ENCODE data around the gene TPRG1L. TPM values are rescaled to one million over a fixed set of nuclear protein-coding genes. Genes with fewer than 3 reads are reported as not detected.

The TPRG1L gene
- total RNA-seq, 1 donor from 2014 or later: 47.5 TPM

DNA sequence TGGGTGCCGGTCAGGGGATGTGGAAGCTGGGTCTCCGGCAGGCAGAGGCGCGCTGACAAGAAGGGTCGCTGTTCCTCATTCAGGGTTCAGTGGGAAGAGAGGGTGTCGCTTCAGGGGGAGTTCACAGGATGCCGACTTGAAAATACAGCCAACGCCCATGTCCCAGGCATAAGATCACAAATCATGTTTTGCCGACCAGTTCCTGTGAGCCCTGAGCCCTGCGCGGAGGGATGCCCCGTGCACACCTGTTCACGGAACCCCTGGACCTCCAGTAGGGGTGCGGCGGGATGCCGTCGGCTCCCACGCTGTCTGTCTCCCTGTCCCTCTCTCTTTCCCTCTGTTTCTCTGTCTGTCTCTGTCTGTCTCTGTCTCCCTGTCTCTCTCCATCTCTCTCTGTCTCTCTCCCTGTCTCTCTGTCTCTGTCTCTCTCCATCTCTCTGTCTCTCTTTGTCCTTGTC, 54.3 kb downstream of the TPRG1L start:
- Histone ChIP-seq H3K4me1 (peaks cover 5% of the 10 kb centered on the region), H3K27me3 (no peaks in the 10 kb centered on the region), H3K9me3 (no peaks in the 10 kb centered on the region), H3K36me3 (no peaks in the 10 kb centered on the region), H3K4me3 (no peak overlapping the region), H3K27ac (no peak overlapping the region)
- TF ChIP-seq, protein P1, sequence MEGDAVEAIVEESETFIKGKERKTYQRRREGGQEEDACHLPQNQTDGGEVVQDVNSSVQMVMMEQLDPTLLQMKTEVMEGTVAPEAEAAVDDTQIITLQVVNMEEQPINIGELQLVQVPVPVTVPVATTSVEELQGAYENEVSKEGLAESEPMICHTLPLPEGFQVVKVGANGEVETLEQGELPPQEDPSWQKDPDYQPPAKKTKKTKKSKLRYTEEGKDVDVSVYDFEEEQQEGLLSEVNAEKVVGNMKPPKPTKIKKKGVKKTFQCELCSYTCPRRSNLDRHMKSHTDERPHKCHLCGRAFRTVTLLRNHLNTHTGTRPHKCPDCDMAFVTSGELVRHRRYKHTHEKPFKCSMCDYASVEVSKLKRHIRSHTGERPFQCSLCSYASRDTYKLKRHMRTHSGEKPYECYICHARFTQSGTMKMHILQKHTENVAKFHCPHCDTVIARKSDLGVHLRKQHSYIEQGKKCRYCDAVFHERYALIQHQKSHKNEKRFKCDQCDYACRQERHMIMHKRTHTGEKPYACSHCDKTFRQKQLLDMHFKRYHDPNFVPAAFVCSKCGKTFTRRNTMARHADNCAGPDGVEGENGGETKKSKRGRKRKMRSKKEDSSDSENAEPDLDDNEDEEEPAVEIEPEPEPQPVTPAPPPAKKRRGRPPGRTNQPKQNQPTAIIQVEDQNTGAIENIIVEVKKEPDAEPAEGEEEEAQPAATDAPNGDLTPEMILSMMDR (IDR thresholded peaks at IDR 0.05): no peak
- intact Hi-C loops (cut with DNase I): no loop called here
- no peak for ATAC-seq
- no peak for DNase-seq

Other genes starting within 250 kb of the TPRG1L start
- gene ARHGEF16, start 170.3 kb upstream of the TPRG1L start, total RNA-seq: 12.2 TPM
- gene MEGF6, start 13.5 kb upstream of the TPRG1L start, total RNA-seq: 96.6 TPM
- 18.5 TPM for gene WRAP73, start 25.1 kb downstream of the TPRG1L start, total RNA-seq
- gene TP73, start 27.5 kb downstream of the TPRG1L start, total RNA-seq: 0.29 TPM
- gene CCDC27, start 127.4 kb downstream of the TPRG1L start, total RNA-seq: not detected
- 9.3 TPM for gene SMIM1, start 147.7 kb downstream of the TPRG1L start, total RNA-seq
- gene LRRC47, start 171.5 kb downstream of the TPRG1L start, total RNA-seq: 34.2 TPM
- 61.0 TPM for gene CEP104, start 232.2 kb downstream of the TPRG1L start, total RNA-seq
- 8.5 TPM for gene DFFB, start 232.5 kb downstream of the TPRG1L start, total RNA-seq

All from upper lobe of right lung (tissue), 1 donor.